PC-9 (cell line): Measurements from ENCODE around the gene BTBD19. TPM values are rescaled to one million over a fixed set of nuclear protein-coding genes. Genes with fewer than 3 reads are reported as not detected.

Experiments
- BruUV-seq: library from RNA; stranded (reverse); fragments of 400-500 nt; replicated peaks from 2 replicates; lab custom pipeline; 2021; lab: Mats Ljungman, UMichigan
- CTCF ChIA-PET: fragments of 300-600 bp; sonication (Branson Sonifier 250); formaldehyde crosslinking; loops from one replicate; lab custom pipeline; 2022; ENCODE audit warnings: antibody characterized with exemption; lab: Charles Lee
- POLR2A ChIA-PET: fragments of 300-600 bp; sonication (Branson Sonifier 250); formaldehyde crosslinking; loops from one replicate; lab custom pipeline; 2022; ENCODE audit warnings: antibody characterized with exemption; ENCODE audit not compliant: unreplicated experiment; lab: Charles Lee
- DNase-seq, 2 experiments: peaks; one replicate each; pipeline versions ENCODE4 v3.0.0 to v3.0.0-alpha.2; 2015 to 2022; ENCODE audit warnings: mixed read lengths in 1 of 2
- H2AFZ ChIP-seq: fragments of 200-600 bp; sonication (generic); 2 replicates; pipeline ENCODE4 v1.8.1; 2017; ENCODE audit warnings: antibody characterized with exemption
- H3F3A ChIP-seq: fragments of 200-600 bp; sonication (generic); 2 replicates; pipeline ENCODE4 v1.8.1; 2017; ENCODE audit warnings: antibody characterized with exemption, mild to moderate bottlenecking, low read depth; ENCODE audit not compliant: insufficient read depth
- H3K27ac ChIP-seq: fragments of 200-600 bp; sonication (generic); 2 replicates; pipeline ENCODE4 v1.6.1; 2016; ENCODE audit warnings: mixed run types
- H3K27me3 ChIP-seq: fragments of 200-600 bp; sonication (generic); 2 replicates; pipeline ENCODE4 v1.6.1; 2016; ENCODE audit warnings: low read depth, mixed run types; ENCODE audit not compliant: insufficient read depth
- H3K36me3 ChIP-seq: fragments of 200-600 bp; sonication (generic); 2 replicates; pipeline ENCODE4 v1.6.1; 2016; ENCODE audit warnings: low read depth, mixed run types
- H3K4me1 ChIP-seq: fragments of 200-600 bp; sonication (generic); replicated peaks from 2 replicates; pipeline ENCODE4 v1.6.1; 2016; ENCODE audit warnings: mixed run types; ENCODE audit not compliant: insufficient read depth
- H3K4me2 ChIP-seq: fragments of 200-600 bp; sonication (generic); 2 replicates; pipeline ENCODE4 v1.6.1; 2017; ENCODE audit warnings: mixed run types
- H3K4me3 ChIP-seq: fragments of 200-600 bp; sonication (generic); 2 replicates; pipeline ENCODE4 v1.6.1; 2016; ENCODE audit warnings: mixed run types
- H3K79me2 ChIP-seq: fragments of 200-600 bp; sonication (generic); 2 replicates; pipeline ENCODE4 v1.6.1; 2017; ENCODE audit warnings: low read depth, mixed run types
- H3K9me2 ChIP-seq: fragments of 200-600 bp; sonication (generic); 2 replicates; pipeline ENCODE4 v1.8.1; 2017; ENCODE audit warnings: mild to moderate bottlenecking; ENCODE audit not compliant: insufficient read depth
- H3K9me3 ChIP-seq: fragments of 200-600 bp; sonication (generic); 2 replicates; pipeline ENCODE4 v1.8.1; 2016; ENCODE audit warnings: low read depth; ENCODE audit not compliant: insufficient read depth
- H4K20me1 ChIP-seq: fragments of 200-600 bp; sonication (generic); 2 replicates; pipeline ENCODE4 v1.8.1; 2017; ENCODE audit not compliant: insufficient read depth
- CTCF ChIP-seq: fragments of 200-600 bp; sonication (generic); conservative IDR thresholded peaks from 2 replicates; pipeline ENCODE4 v1.6.1; 2017; ENCODE audit warnings: mixed run types, antibody characterized with exemption, mild to moderate bottlenecking, moderate library complexity
- EZH2 ChIP-seq: fragments of 200-600 bp; sonication (generic); IDR thresholded peaks from 2 replicates; pipeline ENCODE4 v1.8.0; 2017; ENCODE audit warnings: antibody characterized with exemption, low read depth
- intact Hi-C: fragments of 100-400 bp; cut with micrococcal nuclease; formaldehyde crosslinking; loops from one replicate; pipeline ENCODE4 v1.10.0; 2022; ENCODE audit not compliant: unreplicated experiment
- total RNA-seq: library from RNA; stranded (reverse); gene quantifications from 2 replicates; pipeline ENCODE4 v1.2.3, GENCODE V29; 2021

Gene BTBD19
- total RNA-seq, 1 experiment from 2014 or later, result 6.2 TPM

DNA sequence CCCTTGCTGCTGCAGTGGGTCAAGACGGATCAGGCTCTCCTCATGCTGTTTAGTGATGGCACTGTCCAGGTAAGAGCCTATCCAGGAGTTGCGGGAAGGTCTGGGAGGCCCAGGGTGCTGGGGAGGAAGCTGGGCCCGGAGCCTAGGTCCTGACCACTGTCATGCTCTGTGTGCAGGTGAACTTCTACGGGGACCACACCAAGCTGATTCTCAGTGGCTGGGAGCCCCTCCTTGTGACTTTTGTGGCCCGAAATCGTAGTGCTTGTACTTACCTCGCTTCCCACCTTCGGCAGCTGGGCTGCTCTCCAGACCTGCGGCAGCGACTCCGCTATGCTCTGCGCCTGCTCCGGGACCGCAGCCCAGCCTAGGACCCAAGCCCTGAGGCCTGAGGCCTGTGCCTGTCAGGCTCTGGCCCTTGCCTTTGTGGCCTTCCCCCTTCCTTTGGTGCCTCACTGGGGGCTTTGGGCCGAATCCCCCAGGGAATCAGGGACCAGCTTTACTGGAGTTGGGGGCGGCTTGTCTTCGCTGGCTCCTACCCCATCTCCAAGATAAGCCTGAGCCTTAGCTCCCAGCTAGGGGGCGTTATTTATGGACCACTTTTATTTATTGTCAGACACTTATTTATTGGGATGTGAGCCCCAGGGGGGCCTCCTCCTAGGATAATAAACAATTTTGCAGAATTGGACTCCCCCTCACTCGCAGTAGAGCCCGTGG lies 2.9 kb upstream of the BTBD19 start:
- Histone ChIP-seq H3K4me3 (no peak overlapping the region), H3K4me1 (peaks cover 85% of the 10 kb centered on the region), H3K4me2 (peak overlapping the region; percentile 11; the same call in 1 of the 2 replicates), H3K27ac (peak overlapping the region; percentile 98), H3F3A (peaks cover 75% of the 10 kb centered on the region), H3K9me2 (no peaks in the 10 kb centered on the region), H4K20me1 (no peaks in the 10 kb centered on the region), H3K27me3 (no peaks in the 10 kb centered on the region), H2AFZ (no peak overlapping the region), H3K36me3 (peaks cover 10% of the 10 kb centered on the region; the same call in 1 of the 2 replicates), H3K79me2 (peaks cover 41% of the 10 kb centered on the region), H3K9me3 (no peaks in the 10 kb centered on the region)
- BruUV-seq, result no TSS peak
- POLR2A ChIA-PET, result interaction anchor here (0.6 kb wide), 1 partner anchor 428 kb away, joined by 3 read pairs; no protein-coding TSS in a partner anchor
- CTCF ChIA-PET, result no interaction called here
- intact Hi-C loops, result loop anchor here (2.0 to 10.0 kb wide), 5 partner anchors 71 to 881 kb away; partner anchors contain the start of genes ARMH1, GPBP1L1, KIF2C and NASP
- DNase-seq, result no peak
- no peak for TF ChIP-seq CTCF
- TF ChIP-seq EZH2, result no peak

DNA sequence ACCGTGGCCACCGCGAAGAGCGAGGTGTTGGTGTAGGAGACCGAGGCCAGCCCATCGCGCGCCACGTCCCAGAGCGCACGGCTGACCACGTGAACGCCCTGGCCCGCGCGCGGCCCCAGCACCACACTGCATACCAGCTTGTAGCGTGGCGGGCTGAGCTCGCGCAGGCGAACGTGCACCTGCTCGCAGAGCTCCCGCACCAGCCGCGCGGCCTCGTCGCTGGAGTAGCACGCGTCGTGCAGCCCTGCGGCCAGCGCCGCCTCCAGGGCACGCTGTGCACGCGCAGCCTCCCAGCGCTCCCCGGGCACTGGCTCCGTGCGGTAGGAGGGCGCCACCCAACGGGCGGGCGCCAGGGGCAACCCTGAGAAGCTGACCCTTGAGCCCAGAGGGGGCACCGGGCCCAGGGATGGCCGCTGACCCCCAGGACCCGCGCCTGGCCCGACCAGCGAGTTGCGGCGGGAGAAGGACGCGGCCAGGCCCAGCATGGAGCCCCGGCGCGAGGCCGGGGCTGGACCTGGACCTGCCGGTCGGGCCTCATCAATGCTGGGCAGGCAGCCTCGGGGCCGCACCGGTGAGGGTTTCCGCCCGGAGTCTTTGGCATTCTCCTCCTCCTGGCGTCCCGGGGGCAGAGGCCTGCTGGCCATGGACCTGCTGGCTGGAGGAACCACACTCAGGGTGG lies 2.2 kb upstream of the BTBD19 start:
- peak overlapping the region; percentile 12; the same call in 1 of the 2 replicates for H3K4me3 ChIP-seq
- ChIA-PET POLR2A (interaction anchor here (0.6 to 0.7 kb wide), 2 partner anchors 31 to 429 kb away, joined by 3 to 9 read pairs; partner anchors contain the start of gene RPS8), CTCF (no interaction called here)
- no TSS peak for BruUV-seq
- peak overlapping the region; percentile 70 for H3K4me2 ChIP-seq
- intact Hi-C loops, result loop anchor here (2.0 to 10.0 kb wide), 5 partner anchors 71 to 881 kb away; partner anchors contain the start of genes ARMH1, GPBP1L1, KIF2C and NASP
- no peaks in the 10 kb centered on the region for H3K9me3 ChIP-seq
- H3K27ac ChIP-seq, result peak overlapping the region; percentile 98
- no peaks in the 10 kb centered on the region for H4K20me1 ChIP-seq
- no peak for TF ChIP-seq CTCF
- no peak overlapping the region for H2AFZ ChIP-seq
- no peak for DNase-seq
- H3K9me2 ChIP-seq, result no peaks in the 10 kb centered on the region
- peaks cover 82% of the 10 kb centered on the region for H3F3A ChIP-seq
- peaks cover 34% of the 10 kb centered on the region for H3K79me2 ChIP-seq
- H3K36me3 ChIP-seq, result peaks cover 10% of the 10 kb centered on the region; the same call in 1 of the 2 replicates
- H3K27me3 ChIP-seq, result no peaks in the 10 kb centered on the region
- peaks cover 92% of the 10 kb centered on the region for H3K4me1 ChIP-seq

GRCh38 chr1:44806704-44807363 lies 1.5 kb upstream of the BTBD19 start, which contains the start of gene DYNLT4:
Gene DYNLT4, minus strand, starts transcription at chr1:44807351. Its CDS starts 683 bp downstream, at chr1:44806668.
- Histone ChIP-seq H2AFZ (no peak within 1 kb of the TSS), H3K9me3 (no peaks in the 10 kb centered on the region), H3K27ac (peak within 1 kb of the TSS; percentile 98), H3K27me3 (no peaks in the 10 kb centered on the region), H3K9me2 (no peaks in the 10 kb centered on the region), H4K20me1 (no peaks in the 10 kb centered on the region), H3K79me2 (peaks cover 28% of the 10 kb centered on the region), H3K36me3 (peaks cover 10% of the 10 kb centered on the region; the same call in 1 of the 2 replicates), H3K4me3 (peak within 1 kb of the TSS; percentile 30; the same call in 1 of the 2 replicates), H3K4me2 (peak within 1 kb of the TSS; percentile 70), H3K4me1 (peaks cover 98% of the 10 kb centered on the region), H3F3A (peaks cover 87% of the 10 kb centered on the region)
- ChIA-PET POLR2A (interaction anchor here (0.7 to 1.2 kb wide), 2 partner anchors 12 to 32 kb away, joined by 5 to 9 read pairs; partner anchors contain the start of gene RPS8), CTCF (no interaction called here)
- TSS peak; percentile 84 for BruUV-seq
- TF ChIP-seq EZH2 (no peak), CTCF (no peak)
- intact Hi-C loops, result loop anchor here (2.0 to 10.0 kb wide), 5 partner anchors 72 to 880 kb away; partner anchors contain the start of genes ARMH1, GPBP1L1, KIF2C and NASP
- no peak for DNase-seq
